HepG2 (cell line): ENCODE results near the gene PRSS21. TPM values are rescaled to one million over a fixed set of nuclear protein-coding genes. Genes with fewer than 3 reads are reported as not detected.

Experiments used
- DPF2 ChIP-seq: sonication (generic); formaldehyde crosslinking; IDR thresholded peaks from 2 replicates; pipeline ENCODE4 v1.4.0; 2020; ENCODE audit warnings: mild to moderate bottlenecking, low read depth, missing genetic modification reagents, borderline replicate concordance
- DR1 ChIP-seq: sonication (generic); formaldehyde crosslinking; IDR thresholded peaks from 2 replicates; pipeline ENCODE4 v1.8.0; 2021; ENCODE audit warnings: mild to moderate bottlenecking, missing genetic modification reagents, inconsistent platforms
- HNRNPH1 ChIP-seq: fragments of 200-400 bp; formaldehyde crosslinking; optimal IDR thresholded peaks from 2 replicates; pipeline ENCODE3; 2017; ENCODE audit warnings: mild to moderate bottlenecking, low read depth, low read length
- PHB2 ChIP-seq: fragments of 450-650 bp; IDR thresholded peaks from 2 replicates; pipeline ENCODE4 v1.6.1; 2018; ENCODE audit not compliant: partially characterized antibody
- RAD21 ChIP-seq: fragments of 450-650 bp; formaldehyde crosslinking; IDR thresholded peaks from 2 replicates; pipeline ENCODE4 v1.5.0; 2020; ENCODE audit warnings: mild to moderate bottlenecking
- SKIL ChIP-seq: sonication (generic); formaldehyde crosslinking; IDR thresholded peaks from 2 replicates; pipeline ENCODE4 v1.8.0; 2022; ENCODE audit warnings: missing genetic modification reagents, mild to moderate bottlenecking, moderate library complexity, borderline replicate concordance
- ZFX ChIP-seq: sonication (generic); formaldehyde crosslinking; IDR thresholded peaks from 2 replicates; pipeline ENCODE4 v1.4.0; 2020; ENCODE audit warnings: mild to moderate bottlenecking, low read depth, missing genetic modification reagents, moderate library complexity
- ZFY ChIP-seq: sonication (generic); formaldehyde crosslinking; IDR thresholded peaks from 2 replicates; pipeline ENCODE4 v1.4.0; 2020; ENCODE audit warnings: missing genetic modification reagents
- ZNF275 ChIP-seq: sonication (generic); formaldehyde crosslinking; IDR thresholded peaks from 2 replicates; pipeline ENCODE4 v1.8.0; 2022; ENCODE audit warnings: missing genetic modification reagents, mild to moderate bottlenecking, inconsistent platforms, borderline replicate concordance
- ZNF552 ChIP-seq: sonication (generic); formaldehyde crosslinking; IDR thresholded peaks from 2 replicates; pipeline ENCODE4 v1.9.0; 2022; ENCODE audit warnings: missing genetic modification reagents, mild to moderate bottlenecking, borderline replicate concordance
- ZNF574 ChIP-seq: sonication (generic); formaldehyde crosslinking; IDR thresholded peaks from 2 replicates; pipeline ENCODE4 v1.4.0; 2020; ENCODE audit warnings: missing genetic modification reagents
- ZNF687 ChIP-seq: sonication (generic); formaldehyde crosslinking; IDR thresholded peaks from 2 replicates; pipeline ENCODE4 v1.5.1; 2020; ENCODE audit warnings: mild to moderate bottlenecking, missing genetic modification reagents, moderate library complexity
- ZSCAN9 ChIP-seq: IDR thresholded peaks from 2 replicates; pipeline ENCODE4 v1.6.1; 2016; ENCODE audit warnings: borderline replicate concordance
- polyA plus RNA-seq, 8 experiments: library from polyadenylated mRNA; depleted of rRNA in 3 of 8; stranded (reverse) in 7 of 8; unstranded in 1 of 8; fragments of >200 nt; fragmentation: Illumina TruSeq in 4 of 8; extraction: Trizol in 4 of 8; gene quantifications; 2 replicates each; pipeline versions ENCODE4 v1.2.1 to v1.2.3, GENCODE V29; 2011 to 2016; ENCODE audit warnings: low read depth in 4 of 8, missing spikeins in 1 of 8, mixed read lengths in 1 of 8; ENCODE audit not compliant: insufficient read depth in 1 of 8
- total RNA-seq, 5 experiments: library from RNA; depleted of rRNA; stranded (reverse); fragments of >200 nt; fragmentation: Illumina TruSeq; extraction: Trizol; gene quantifications; 2 replicates each; pipeline ENCODE4 v1.2.3, GENCODE V29; 2016; ENCODE audit warnings: low read depth in 1 of 5
- TF ChIP-seq, protein P1 (sequence below): sonication (generic); formaldehyde crosslinking; IDR thresholded peaks from 2 replicates; pipeline ENCODE4 v1.4.0; 2020; ENCODE audit warnings: missing genetic modification reagents, borderline replicate concordance

PRSS21 gene
- total and polyA plus RNA-seq, 2 of the 13 experiments (the other 11 are each of a cell fraction or from before 2014, with no cell fraction given) = not detected

DNA sequence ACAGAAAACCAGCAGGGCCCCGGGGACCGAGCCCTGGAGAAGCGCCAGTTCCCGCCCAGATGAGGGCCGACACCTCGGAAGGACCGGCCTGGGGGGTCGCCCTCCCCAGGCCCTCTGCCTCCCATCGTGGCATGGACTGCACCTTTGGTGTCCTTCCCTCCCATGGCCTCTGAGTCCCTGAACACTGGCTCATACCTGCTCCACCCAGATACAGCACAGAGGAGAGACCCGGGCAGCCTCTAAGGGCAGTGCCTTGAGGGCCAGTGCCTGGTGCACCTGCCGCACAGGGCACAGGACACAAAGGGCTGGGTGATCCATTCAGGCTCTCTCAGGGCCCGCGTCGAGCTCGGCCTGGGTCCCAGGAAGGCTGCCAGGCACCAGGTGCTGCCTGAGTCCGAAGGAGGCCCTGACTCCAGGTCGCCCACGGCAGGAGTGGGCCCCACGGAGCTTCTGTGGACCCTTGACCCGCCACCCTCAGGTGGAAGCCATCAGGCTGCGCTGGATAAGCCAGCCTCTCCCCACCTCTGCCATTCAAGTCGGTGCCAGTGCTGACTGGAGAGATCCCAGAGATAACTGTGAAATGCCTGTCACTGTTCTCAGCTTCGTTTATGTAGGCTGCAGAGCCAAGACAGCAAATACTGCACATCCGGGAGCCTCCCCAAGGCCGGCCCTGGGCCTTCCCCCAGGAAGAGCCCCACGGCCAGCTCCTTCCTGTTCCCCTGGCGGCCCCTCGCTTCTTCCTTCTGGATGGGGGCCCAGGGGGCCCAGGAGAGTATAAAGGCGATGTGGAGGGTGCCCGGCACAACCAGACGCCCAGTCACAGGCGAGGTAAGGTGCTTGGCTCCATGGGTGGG is 12.7 kb downstream of the PRSS21 start, which contains the start of gene ZG16B (continued):
- TF ChIP-seq ZFX (CRISPR knock-in tag) = peak; percentile 23; the same call in 1 of the 2 replicates
- TF ChIP-seq, protein P1, sequence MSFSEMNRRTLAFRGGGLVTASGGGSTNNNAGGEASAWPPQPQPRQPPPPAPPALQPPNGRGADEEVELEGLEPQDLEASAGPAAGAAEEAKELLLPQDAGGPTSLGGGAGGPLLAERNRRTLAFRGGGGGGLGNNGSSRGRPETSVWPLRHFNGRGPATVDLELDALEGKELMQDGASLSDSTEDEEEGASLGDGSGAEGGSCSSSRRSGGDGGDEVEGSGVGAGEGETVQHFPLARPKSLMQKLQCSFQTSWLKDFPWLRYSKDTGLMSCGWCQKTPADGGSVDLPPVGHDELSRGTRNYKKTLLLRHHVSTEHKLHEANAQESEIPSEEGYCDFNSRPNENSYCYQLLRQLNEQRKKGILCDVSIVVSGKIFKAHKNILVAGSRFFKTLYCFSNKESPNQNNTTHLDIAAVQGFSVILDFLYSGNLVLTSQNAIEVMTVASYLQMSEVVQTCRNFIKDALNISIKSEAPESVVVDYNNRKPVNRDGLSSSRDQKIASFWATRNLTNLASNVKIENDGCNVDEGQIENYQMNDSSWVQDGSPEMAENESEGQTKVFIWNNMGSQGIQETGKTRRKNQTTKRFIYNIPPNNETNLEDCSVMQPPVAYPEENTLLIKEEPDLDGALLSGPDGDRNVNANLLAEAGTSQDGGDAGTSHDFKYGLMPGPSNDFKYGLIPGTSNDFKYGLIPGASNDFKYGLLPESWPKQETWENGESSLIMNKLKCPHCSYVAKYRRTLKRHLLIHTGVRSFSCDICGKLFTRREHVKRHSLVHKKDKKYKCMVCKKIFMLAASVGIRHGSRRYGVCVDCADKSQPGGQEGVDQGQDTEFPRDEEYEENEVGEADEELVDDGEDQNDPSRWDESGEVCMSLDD (CRISPR knock-in tag) = no peak
- no peak for TF ChIP-seq DPF2
- TF ChIP-seq RAD21 (CRISPR knock-in tag) = no peak
- no peak for TF ChIP-seq HNRNPH1
- no peak for TF ChIP-seq ZNF275 (CRISPR knock-in tag)
- no peak for TF ChIP-seq ZNF552 (CRISPR knock-in tag)
- no peak for TF ChIP-seq ZNF574 (CRISPR knock-in tag)
- no peak for TF ChIP-seq PHB2
- no peak for TF ChIP-seq DR1 (CRISPR knock-in tag)
- 0 out of 2 replicates have a peak, but pooled peaks have one; percentile 37 for TF ChIP-seq ZSCAN9 (CRISPR knock-in tag)
- TF ChIP-seq ZFY = peak; percentile 36; the same call in 1 of the 2 replicates
- TF ChIP-seq SKIL (CRISPR knock-in tag) = no peak
- peak; percentile 66 for TF ChIP-seq ZNF687 (CRISPR knock-in tag)
